Activated CD4-positive, alpha-beta memory T cell treated with anti-CD3 and anti-CD28 coated beads, Interleukin-2, amount 10 ng/mL, durations not matched to agents 7 days and 5 days (primary cell): ENCODE results near the gene EYA2. TPM values are rescaled to one million over a fixed set of nuclear protein-coding genes. Genes with fewer than 3 reads are reported as not detected.

ENCODE experiments used
- CTCF ChIA-PET: fragments of 350-600 bp; sonication (Branson Sonifier 250); formaldehyde crosslinking; loops from one replicate; lab custom pipeline; 2021; ENCODE audit warnings: antibody characterized with exemption, inconsistent platforms; lab: Charles Lee
- POLR2A ChIA-PET: fragments of 350-600 bp; sonication (Branson Sonifier 250); formaldehyde crosslinking; loops from one replicate; lab custom pipeline; 2021; ENCODE audit warnings: antibody characterized with exemption; lab: Charles Lee
- DNase-seq: peaks from one replicate; pipeline ENCODE4 v3.0.0-alpha.2; 2020
- H3K27ac Mint-ChIP-seq: one replicate; pipeline ENCODE4 v1.8.0; 2021; ENCODE audit warnings: mild to moderate bottlenecking, mixed read lengths
- H3K27me3 Mint-ChIP-seq: one replicate; pipeline ENCODE4 v1.8.0; 2021; ENCODE audit warnings: mixed read lengths
- H3K36me3 Mint-ChIP-seq: one replicate; pipeline ENCODE4 v1.8.0; 2021; ENCODE audit warnings: low read depth, mixed read lengths
- H3K4me1 Mint-ChIP-seq: one replicate; pipeline ENCODE4 v1.8.0; 2021; ENCODE audit warnings: mixed read lengths
- H3K4me3 Mint-ChIP-seq: one replicate; pipeline ENCODE4 v1.8.0; 2021; ENCODE audit warnings: mild to moderate bottlenecking, mixed read lengths
- H3K9me3 Mint-ChIP-seq: one replicate; pipeline ENCODE4 v1.8.0; 2021; ENCODE audit warnings: mixed read lengths
- total RNA-seq, 2 experiments: library from RNA; stranded (reverse); gene quantifications; one replicate each; pipeline ENCODE4 v1.2.3, GENCODE V29; 2021

EYA2 gene
- total RNA-seq, 2 experiments from 2014 or later: 0.15 to 0.28 TPM

GRCh38 chr20:47054506-47054905, 159.9 kb downstream of the EYA2 start:
- no peaks in the 10 kb centered on the region for H3K4me1 Mint-ChIP-seq
- H3K9me3 Mint-ChIP-seq: no peaks in the 10 kb centered on the region
- no peak overlapping the region for H3K4me3 Mint-ChIP-seq
- H3K27ac Mint-ChIP-seq: no peak overlapping the region
- ChIA-PET POLR2A (no interaction called here), CTCF (no interaction called here)
- no peaks in the 10 kb centered on the region for H3K36me3 Mint-ChIP-seq
- H3K27me3 Mint-ChIP-seq: peaks cover 5% of the 10 kb centered on the region
- no peak for DNase-seq

DNA sequence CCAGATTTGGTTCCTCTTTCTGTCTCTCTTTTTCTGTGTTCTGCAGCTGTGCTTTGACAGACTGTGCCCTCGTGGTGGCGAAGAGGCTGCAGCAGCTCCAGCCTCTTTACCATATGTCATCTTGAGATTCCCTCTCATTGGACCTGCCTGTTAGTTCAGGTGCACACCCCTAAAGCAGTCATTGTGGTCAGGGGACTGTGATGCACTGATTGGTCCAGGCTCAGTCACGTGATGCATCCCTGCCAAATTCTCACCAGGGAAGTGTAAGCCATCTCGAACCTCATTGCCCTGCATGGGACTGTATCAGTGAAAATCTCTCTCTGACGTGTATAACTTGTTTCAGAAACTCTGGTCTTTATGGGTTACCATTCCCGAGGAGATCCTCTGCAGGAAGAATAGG, 160.3 kb downstream of the EYA2 start:
- POLR2A ChIA-PET: no interaction called here
- H3K4me1 Mint-ChIP-seq: no peaks in the 10 kb centered on the region
- no peaks in the 10 kb centered on the region for H3K9me3 Mint-ChIP-seq

DNA sequence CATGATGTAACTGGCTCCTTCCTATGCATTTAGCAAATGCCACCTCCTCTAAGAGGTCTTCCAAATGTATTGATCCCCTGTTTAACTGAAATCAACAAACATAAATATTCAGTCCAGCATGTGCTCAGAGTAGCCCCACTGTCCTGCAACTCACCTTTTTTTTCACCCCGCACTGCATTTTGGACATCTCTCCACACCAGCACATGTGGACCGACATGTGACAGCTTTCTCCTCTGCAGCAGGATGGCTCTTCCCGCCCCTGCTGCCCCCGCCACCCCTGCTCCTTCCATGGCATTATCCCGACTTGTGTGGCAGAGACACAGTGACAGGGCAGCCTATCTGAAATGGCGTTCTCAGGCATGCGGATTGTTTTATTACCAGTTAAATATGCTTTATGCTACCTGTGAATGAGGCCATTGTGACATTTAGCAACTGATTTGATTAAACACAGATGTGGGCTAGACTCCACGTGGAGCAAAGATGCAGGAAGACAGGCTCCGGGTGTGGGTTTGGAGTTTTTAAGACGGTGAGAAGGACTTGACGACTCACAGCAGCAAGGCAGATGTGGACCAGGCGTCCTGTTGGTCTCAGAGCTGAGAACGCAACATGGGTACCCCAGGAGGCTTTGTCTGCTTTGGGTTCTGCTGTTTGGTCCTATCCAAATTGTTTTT, 161.2 kb downstream of the EYA2 start:
- H3K4me1 Mint-ChIP-seq: no peaks in the 10 kb centered on the region
- no peaks in the 10 kb centered on the region for H3K9me3 Mint-ChIP-seq
- H3K36me3 Mint-ChIP-seq: no peaks in the 10 kb centered on the region
- no peak overlapping the region for H3K4me3 Mint-ChIP-seq
- ChIA-PET CTCF (no interaction called here), POLR2A (no interaction called here)
- H3K27me3 Mint-ChIP-seq: peaks cover 2% of the 10 kb centered on the region
- DNase-seq: no peak
- no peak overlapping the region for H3K27ac Mint-ChIP-seq

More for the DNA sequence above, 160.3 kb downstream of the EYA2 start:
- H3K27ac Mint-ChIP-seq: no peak overlapping the region
- H3K27me3 Mint-ChIP-seq: peaks cover 4% of the 10 kb centered on the region
- no peak for DNase-seq
- no peaks in the 10 kb centered on the region for H3K36me3 Mint-ChIP-seq
- CTCF ChIA-PET: no interaction called here
- no peak overlapping the region for H3K4me3 Mint-ChIP-seq

DNA sequence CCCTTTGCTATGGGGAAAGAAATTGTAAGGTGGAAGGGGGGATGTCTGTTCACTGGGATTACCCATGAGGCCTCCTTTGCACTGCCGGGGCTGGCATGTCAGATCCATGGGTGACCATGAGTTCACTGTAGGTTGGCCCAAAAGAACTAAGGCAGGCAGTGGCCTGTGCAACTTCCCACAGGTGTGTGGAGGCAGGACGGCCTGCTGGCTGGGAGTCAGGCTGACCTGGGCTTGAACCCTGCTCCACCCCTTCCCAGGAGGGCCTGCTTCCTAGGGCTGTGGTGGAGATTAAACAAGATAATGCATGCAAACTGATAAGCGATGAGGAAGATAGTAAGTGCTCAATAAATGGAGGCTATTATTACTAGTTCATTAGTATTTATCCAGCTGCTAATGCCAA, 163.0 kb downstream of the EYA2 start:
- ChIA-PET POLR2A (no interaction called here), CTCF (no interaction called here)
- H3K27me3 Mint-ChIP-seq: no peaks in the 10 kb centered on the region
- no peaks in the 10 kb centered on the region for H3K36me3 Mint-ChIP-seq
- no peaks in the 10 kb centered on the region for H3K9me3 Mint-ChIP-seq
- no peaks in the 10 kb centered on the region for H3K4me1 Mint-ChIP-seq
- no peak for DNase-seq
- no peak overlapping the region for H3K27ac Mint-ChIP-seq
- H3K4me3 Mint-ChIP-seq: no peak overlapping the region

GRCh38 chr20:47058236-47058635, 163.6 kb downstream of the EYA2 start:
- H3K4me3 Mint-ChIP-seq: no peak overlapping the region
- no peak for DNase-seq
- ChIA-PET CTCF (no interaction called here), POLR2A (no interaction called here)
- no peaks in the 10 kb centered on the region for H3K9me3 Mint-ChIP-seq
- no peaks in the 10 kb centered on the region for H3K27me3 Mint-ChIP-seq
- H3K36me3 Mint-ChIP-seq: no peaks in the 10 kb centered on the region
- H3K4me1 Mint-ChIP-seq: no peaks in the 10 kb centered on the region
- no peak overlapping the region for H3K27ac Mint-ChIP-seq

- peaks cover under 1% of the 10 kb centered on the region for H3K27me3 Mint-ChIP-seq
- H3K9me3 Mint-ChIP-seq: no peaks in the 10 kb centered on the region
- ChIA-PET CTCF (no interaction called here), POLR2A (no interaction called here)
- no peaks in the 10 kb centered on the region for H3K4me1 Mint-ChIP-seq
- no peak for DNase-seq
- no peak overlapping the region for H3K27ac Mint-ChIP-seq
- no peaks in the 10 kb centered on the region for H3K36me3 Mint-ChIP-seq
- no peak overlapping the region for H3K4me3 Mint-ChIP-seq
Measured at GRCh38 chr20:47059536-47059935, 164.9 kb downstream of the EYA2 start.

GRCh38 chr20:47061549-47061948, 166.9 kb downstream of the EYA2 start:
- Mint-ChIP-seq H3K27ac (no peak overlapping the region), H3K4me3 (no peak overlapping the region), H3K9me3 (no peaks in the 10 kb centered on the region), H3K4me1 (no peaks in the 10 kb centered on the region), H3K36me3 (no peaks in the 10 kb centered on the region), H3K27me3 (peaks cover 7% of the 10 kb centered on the region)
- DNase-seq: no peak
- POLR2A ChIA-PET: no interaction called here
- CTCF ChIA-PET: no interaction called here

GRCh38 chr20:47062226-47062890, 167.7 kb downstream of the EYA2 start:
- CTCF ChIA-PET: no interaction called here
- Mint-ChIP-seq H3K27ac (no peak overlapping the region), H3K9me3 (no peaks in the 10 kb centered on the region), H3K27me3 (peaks cover 7% of the 10 kb centered on the region), H3K4me3 (no peak overlapping the region), H3K36me3 (no peaks in the 10 kb centered on the region), H3K4me1 (no peaks in the 10 kb centered on the region)
- no peak for DNase-seq
- POLR2A ChIA-PET: no interaction called here

GRCh38 chr20:47063407-47063806, 168.8 kb downstream of the EYA2 start:
- no peak for DNase-seq
- Mint-ChIP-seq H3K27ac (no peak overlapping the region), H3K4me3 (no peak overlapping the region), H3K27me3 (peaks cover 7% of the 10 kb centered on the region), H3K36me3 (no peaks in the 10 kb centered on the region), H3K4me1 (no peaks in the 10 kb centered on the region), H3K9me3 (peaks cover 8% of the 10 kb centered on the region)
- POLR2A ChIA-PET: no interaction called here
- CTCF ChIA-PET: no interaction called here

GRCh38 chr20:47063808-47064207, 169.2 kb downstream of the EYA2 start:
- CTCF ChIA-PET: no interaction called here
- Mint-ChIP-seq H3K27me3 (peaks cover 7% of the 10 kb centered on the region), H3K27ac (no peak overlapping the region), H3K4me1 (no peaks in the 10 kb centered on the region), H3K36me3 (no peaks in the 10 kb centered on the region), H3K9me3 (peaks cover 8% of the 10 kb centered on the region), H3K4me3 (no peak overlapping the region)
- POLR2A ChIA-PET: no interaction called here
- no peak for DNase-seq

- Mint-ChIP-seq H3K27ac (no peak overlapping the region), H3K9me3 (peaks cover 8% of the 10 kb centered on the region), H3K27me3 (peaks cover 7% of the 10 kb centered on the region), H3K4me1 (no peaks in the 10 kb centered on the region), H3K36me3 (no peaks in the 10 kb centered on the region), H3K4me3 (no peak overlapping the region)
- ChIA-PET POLR2A (no interaction called here), CTCF (no interaction called here)
- no peak for DNase-seq
Measured at GRCh38 chr20:47066484-47067270, 172.0 kb downstream of the EYA2 start.

- Mint-ChIP-seq H3K27ac (no peak overlapping the region), H3K27me3 (peaks cover 7% of the 10 kb centered on the region), H3K9me3 (peaks cover 8% of the 10 kb centered on the region), H3K36me3 (no peaks in the 10 kb centered on the region), H3K4me3 (no peak overlapping the region), H3K4me1 (no peaks in the 10 kb centered on the region)
- CTCF ChIA-PET: no interaction called here
- POLR2A ChIA-PET: no interaction called here
- DNase-seq: no peak
Measured at GRCh38 chr20:47067776-47068175, 173.1 kb downstream of the EYA2 start.

DNA sequence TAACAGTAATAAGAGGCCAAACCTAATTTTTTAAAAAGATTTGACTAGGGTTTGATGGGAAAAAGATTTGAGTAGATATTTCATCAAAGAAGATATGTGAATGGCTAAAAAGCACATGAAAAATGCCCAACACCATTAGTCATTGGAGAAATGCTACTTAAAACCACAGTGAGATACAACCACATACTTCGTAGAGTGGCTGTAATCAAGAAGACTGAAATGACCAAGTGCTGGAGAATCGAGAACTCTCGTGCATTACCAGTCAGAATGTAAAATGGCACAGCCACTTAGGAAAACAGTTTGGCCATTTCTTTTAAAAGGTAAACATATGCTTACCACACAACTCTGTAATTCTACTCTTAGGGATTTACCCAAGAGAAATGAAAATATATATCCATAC, 175.5 kb downstream of the EYA2 start:
- Mint-ChIP-seq H3K4me3 (no peak overlapping the region), H3K27ac (no peak overlapping the region), H3K36me3 (no peaks in the 10 kb centered on the region), H3K9me3 (peaks cover 8% of the 10 kb centered on the region), H3K27me3 (peaks cover 4% of the 10 kb centered on the region), H3K4me1 (no peaks in the 10 kb centered on the region)
- ChIA-PET POLR2A (no interaction called here), CTCF (no interaction called here)
- no peak for DNase-seq
